Right atrium auricular region (tissue), 2 donors: ENCODE results near the gene PNPLA6. TPM values are rescaled to one million over a fixed set of nuclear protein-coding genes. Genes with fewer than 3 reads are reported as not detected.

Experiments
- DNase-seq: peaks from one replicate; pipeline ENCODE4 v3.0.0-alpha.2; 2019; ENCODE audit warnings: low spot score
- H3K27ac ChIP-seq, 2 donors: fragments of 200-600 bp; sonication (generic); 1 replicate in 1 of 2; 2 replicates in 1 of 2; pipeline ENCODE4 v1.5.1; 2016 to 2019
- H3K27me3 ChIP-seq, 2 donors: fragments of 200-600 bp; sonication (generic); one replicate each; pipeline versions ENCODE4 v1.5.1 to v1.6.0; 2017 to 2019
- H3K36me3 ChIP-seq: fragments of 200-600 bp; sonication (generic); one replicate; pipeline ENCODE4 v1.5.1; 2016
- H3K4me1 ChIP-seq, 2 donors: fragments of 200-600 bp; sonication (generic); one replicate each; pipeline versions ENCODE4 v1.5.1 to v1.6.0; 2017 to 2019
- H3K4me3 ChIP-seq, 2 donors: fragments of 200-600 bp; sonication (generic); 1 replicate in 1 of 2; 2 replicates in 1 of 2; pipeline ENCODE4 v1.5.1; 2017 to 2019; ENCODE audit warnings: mild to moderate bottlenecking in 1 of 2, moderate library complexity in 1 of 2
- H3K9me3 ChIP-seq, 2 donors: fragments of 200-600 bp; sonication (generic); one replicate each; pipeline ENCODE4 v1.5.1; 2019
- CTCF ChIP-seq, 2 donors: fragments of 200-600 bp; sonication (generic); IDR thresholded peaks; one replicate each; pipeline ENCODE4 v1.5.1; 2019; ENCODE audit warnings: antibody characterized with exemption in 2 of 2
- total RNA-seq, 2 donors: library from RNA; depleted of rRNA; stranded (reverse); fragments of >200 nt; gene quantifications; one replicate each; pipeline ENCODE4 v1.1.0, GENCODE V29; 2016

Gene PNPLA6
- total RNA-seq, 2 donors from 2014 or later, result 45.3 to 70.6 TPM

GRCh38 chr19:7527516-7528191 lies 7.9 kb upstream of the PNPLA6 start:
- peaks cover 0 to 11% of the 10 kb centered on the region in 2 donors for H3K4me1 ChIP-seq
- no peak for TF ChIP-seq CTCF (IDR thresholded peaks at IDR 0.05)
- H3K27ac ChIP-seq, result no peak overlapping the region
- no peaks in the 10 kb centered on the region for H3K9me3 ChIP-seq
- DNase-seq, result no peak
- no peak overlapping the region for H3K4me3 ChIP-seq
- H3K36me3 ChIP-seq, result peaks cover 42% of the 10 kb centered on the region
- H3K27me3 ChIP-seq, result no peaks in the 10 kb centered on the region

GRCh38 chr19:7528192-7528519 lies 7.4 kb upstream of the PNPLA6 start:
- H3K4me1 ChIP-seq, result peaks cover 0 to 10% of the 10 kb centered on the region in 2 donors
- no peak overlapping the region for H3K27ac ChIP-seq
- peaks cover 42% of the 10 kb centered on the region for H3K36me3 ChIP-seq
- no peak overlapping the region for H3K4me3 ChIP-seq
- H3K27me3 ChIP-seq, result no peaks in the 10 kb centered on the region
- no peak for DNase-seq
- no peaks in the 10 kb centered on the region for H3K9me3 ChIP-seq
- TF ChIP-seq CTCF (IDR thresholded peaks at IDR 0.05), result no peak

GRCh38 chr19:7528522-7529245 lies 6.8 kb upstream of the PNPLA6 start:
- Histone ChIP-seq H3K27me3 (no peaks in the 10 kb centered on the region), H3K9me3 (no peaks in the 10 kb centered on the region), H3K36me3 (peaks cover 42% of the 10 kb centered on the region), H3K4me3 (no peak overlapping the region), H3K27ac (no peak overlapping the region), H3K4me1 (peaks cover 0 to 10% of the 10 kb centered on the region in 2 donors)
- no peak for TF ChIP-seq CTCF (IDR thresholded peaks at IDR 0.05)
- DNase-seq, result no peak

GRCh38 chr19:7529246-7529600 lies 6.3 kb upstream of the PNPLA6 start:
- TF ChIP-seq CTCF (IDR thresholded peaks at IDR 0.05), result no peak
- DNase-seq, result no peak
- no peaks in the 10 kb centered on the region for H3K9me3 ChIP-seq
- no peaks in the 10 kb centered on the region for H3K27me3 ChIP-seq
- no peak overlapping the region for H3K4me3 ChIP-seq
- H3K36me3 ChIP-seq, result peaks cover 42% of the 10 kb centered on the region
- no peak overlapping the region for H3K27ac ChIP-seq
- H3K4me1 ChIP-seq, result peaks cover 0 to 10% of the 10 kb centered on the region in 2 donors

GRCh38 chr19:7529610-7530490 lies 5.7 kb upstream of the PNPLA6 start:
- no peak for DNase-seq
- peaks cover 42% of the 10 kb centered on the region for H3K36me3 ChIP-seq
- TF ChIP-seq CTCF (IDR thresholded peaks at IDR 0.05), result no peak

More at GRCh38 chr19:7529610-7530490, 5.7 kb upstream of the PNPLA6 start:
- Histone ChIP-seq H3K4me3 (no peak overlapping the region), H3K4me1 (peaks cover 0 to 10% of the 10 kb centered on the region in 2 donors), H3K9me3 (no peaks in the 10 kb centered on the region), H3K27me3 (no peaks in the 10 kb centered on the region), H3K27ac (no peak overlapping the region)
